Brain microvascular endothelial cell (primary cell): Measurements from ENCODE around the gene TGM4.
"Not testable (repeated sequence)": the region's sequence is repeated elsewhere in the genome, so short reads cannot be mapped to it uniquely, and the experiment has no call there.

Source experiments
- DNase-seq: peaks from one replicate; pipeline ENCODE4 v3.0.0-alpha.2; 2020
- H3K27ac ChIP-seq: fragments of 250-450 bp; sonication (Bioruptor Pico); 2 replicates; pipeline ENCODE4 v1.5.1; 2020; ENCODE audit warnings: mild to moderate bottlenecking, moderate library complexity
- H3K27me3 ChIP-seq: fragments of 250-450 bp; sonication (Bioruptor Pico); replicated peaks from 2 replicates; pipeline ENCODE4 v1.5.1; 2020; ENCODE audit warnings: mild to moderate bottlenecking
- H3K36me3 ChIP-seq: fragments of 250-450 bp; sonication (Bioruptor Pico); replicated peaks from 2 replicates; pipeline ENCODE4 v1.5.1; 2020; ENCODE audit warnings: mild to moderate bottlenecking
- H3K4me3 ChIP-seq: 2 replicates; pipeline ENCODE4 v1.5.1; 2011; ENCODE audit warnings: low read depth, mild to moderate bottlenecking, control low read depth, low read length, moderate library complexity
- CTCF ChIP-seq: IDR thresholded peaks from 2 replicates; pipeline ENCODE4 v1.5.1; 2011; ENCODE audit warnings: low read depth, mild to moderate bottlenecking, moderate library complexity, low read length, control low read depth, inconsistent platforms; ENCODE audit errors: missing control alignments
- in situ Hi-C: cut with HindIII; loops from 2 replicates; pipeline ENCODE4 v1.10.0; 2017; ENCODE audit warnings: low sequenced_read_pairs, low pct_ligation_motif_present

Gene TGM4

GRCh38 chr3:44942202-44942921 is 68.0 kb downstream of the TGM4 start:
- peak; percentile 14 for DNase-seq
- Histone ChIP-seq H3K27ac (no peak overlapping the region), H3K4me3 (no peak overlapping the region), H3K27me3 (no peaks in the 10 kb centered on the region), H3K36me3 (no peaks in the 10 kb centered on the region)
- TF ChIP-seq CTCF = no peak
- in situ Hi-C loops = no loop called here

DNA sequence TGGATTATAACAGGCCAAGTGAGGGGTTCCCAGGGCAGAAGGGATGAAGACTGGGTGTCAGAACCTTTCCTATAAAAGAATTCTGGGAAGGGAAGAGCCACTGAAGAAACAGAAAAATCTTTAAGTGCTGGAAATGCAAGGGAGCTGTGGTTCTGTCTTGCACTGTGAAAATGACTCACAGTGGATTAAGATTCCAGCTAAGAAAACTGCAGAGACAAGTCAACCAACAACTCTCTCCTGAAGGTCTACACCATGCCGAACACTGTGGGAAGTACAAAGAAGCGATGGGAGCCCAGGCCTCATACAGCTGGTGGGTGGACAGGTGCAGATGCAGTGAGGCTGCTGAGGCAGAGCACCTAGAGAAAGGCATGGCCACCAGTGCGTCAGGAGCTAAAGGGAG is 73.8 kb downstream of the TGM4 start:
- Histone ChIP-seq H3K27ac (no peak overlapping the region), H3K4me3 (no peak overlapping the region), H3K27me3 (no peaks in the 10 kb centered on the region), H3K36me3 (no peaks in the 10 kb centered on the region)
- TF ChIP-seq CTCF = no peak
- DNase-seq = no peak
- in situ Hi-C loops = no loop called here

DNA sequence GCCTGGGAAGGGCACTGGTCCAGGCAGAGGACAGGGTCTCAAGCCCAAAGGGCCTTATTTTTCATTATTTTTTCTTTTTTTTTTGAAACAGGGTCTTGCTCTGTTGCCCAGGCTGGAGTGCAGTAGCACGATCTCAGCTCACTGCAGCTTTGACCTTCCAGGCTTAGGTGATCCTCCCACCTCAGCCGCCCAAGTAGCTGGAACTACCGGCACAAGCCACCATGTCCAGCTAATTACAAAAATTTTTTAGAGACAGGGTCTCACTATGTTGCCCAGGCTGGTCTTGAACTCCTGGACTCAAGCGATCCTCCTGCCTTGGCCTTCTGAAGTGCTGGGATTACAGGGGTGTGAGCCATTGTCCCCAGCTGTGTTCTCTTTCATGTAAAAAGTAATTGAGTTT is 75.4 kb downstream of the TGM4 start:
- H3K36me3 ChIP-seq, in situ Hi-C loops: not testable (repeated sequence)

GRCh38 chr3:44950275-44950734 is 75.9 kb downstream of the TGM4 start:
- Histone ChIP-seq H3K27me3 (no peaks in the 10 kb centered on the region), H3K4me3 (no peak overlapping the region), H3K36me3 (peaks cover 2% of the 10 kb centered on the region), H3K27ac (no peak overlapping the region)
- no peak for TF ChIP-seq CTCF
- in situ Hi-C loops = no loop called here
- no peak for DNase-seq

More for the DNA sequence above, 75.4 kb downstream of the TGM4 start:
- H3K27ac ChIP-seq, DNase-seq, H3K4me3 ChIP-seq, H3K27me3 ChIP-seq: not testable (repeated sequence)

DNA sequence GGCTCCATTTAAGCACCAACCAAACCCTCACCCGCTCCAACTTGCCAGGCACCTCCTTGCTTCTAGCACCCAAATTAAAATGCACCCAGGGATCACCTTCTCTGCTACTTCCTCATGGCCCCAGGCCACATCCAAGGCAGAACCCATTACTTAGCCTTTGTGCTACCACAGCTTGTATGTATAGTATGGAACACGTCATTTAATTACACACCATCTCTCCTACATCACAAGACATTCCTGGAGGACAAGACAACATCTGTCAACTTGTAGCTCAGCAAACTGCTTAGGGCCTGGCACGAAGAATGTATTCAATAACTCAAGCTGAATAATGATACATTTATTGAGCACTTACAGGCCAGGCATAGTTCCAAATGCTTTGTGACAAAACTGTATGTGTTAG is 78.3 kb downstream of the TGM4 start:
- in situ Hi-C loops = no loop called here
- no peak for TF ChIP-seq CTCF
- Histone ChIP-seq H3K27ac (no peak overlapping the region), H3K4me3 (no peak overlapping the region), H3K27me3 (no peaks in the 10 kb centered on the region), H3K36me3 (peaks cover 2% of the 10 kb centered on the region)
- no peak for DNase-seq

GRCh38 chr3:44954304-44954703 is 79.9 kb downstream of the TGM4 start:
- DNase-seq = no peak
- H3K4me3 ChIP-seq = no peak overlapping the region
- no peak for TF ChIP-seq CTCF
- H3K27me3 ChIP-seq = no peaks in the 10 kb centered on the region
- peaks cover 4% of the 10 kb centered on the region for H3K36me3 ChIP-seq
- in situ Hi-C loops = no loop called here
- no peak overlapping the region for H3K27ac ChIP-seq
